ENCODE measurements around the gene OSBPL1A.

DNA sequence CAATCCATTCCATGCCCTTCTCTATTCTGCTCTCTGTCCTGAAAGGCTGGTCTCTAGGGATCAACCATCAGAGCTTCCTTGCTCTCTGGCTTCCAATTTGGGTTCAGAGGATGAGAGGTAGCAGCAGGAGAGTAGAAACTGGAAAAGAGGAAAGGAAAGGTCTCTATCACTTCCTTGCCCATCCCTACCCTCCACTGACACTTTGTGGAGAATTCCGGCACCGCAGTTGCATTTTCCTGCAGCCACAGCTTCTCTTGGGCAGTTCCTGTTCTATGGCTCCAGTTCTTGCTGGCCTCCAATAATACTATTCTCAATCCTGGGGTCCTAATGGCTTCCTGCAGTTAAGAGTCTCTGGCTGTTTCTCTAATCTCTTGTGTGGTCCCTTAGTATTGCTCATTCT, 15.5 kb upstream of the OSBPL1A start:
- TF ChIP-seq CTCF (conservative IDR thresholded peaks at IDR 0.05 in 1 of 2, IDR thresholded peaks at IDR 0.05 in 1 of 2; ENCODE audit: extremely low read depth in 1 of 2, insufficient read depth in 1 of 2, low read depth in 1 of 2, low read length in 2 of 2): peak in 1 of 2 donors; percentile 37
- no peak for TF ChIP-seq EZH2 (IDR thresholded peaks at IDR 0.05; ENCODE audit: borderline replicate concordance, low read length)

All from mammary epithelial cell (primary cell).